DOHH2 (cell line): ENCODE data around the gene DCLRE1C.
"Not testable (repeated sequence)": the region's sequence is repeated elsewhere in the genome, so short reads cannot be mapped to it uniquely, and the experiment has no call there.

ENCODE experiments used
- H3F3A ChIP-seq: fragments of 200-600 bp; sonication (generic), shearing (Covaris generic); 2 replicates; pipeline ENCODE4 v1.6.0; 2016; ENCODE audit warnings: antibody characterized with exemption, mild to moderate bottlenecking; ENCODE audit not compliant: control insufficient read depth, insufficient read depth
- H3K27ac ChIP-seq: fragments of 200-600 bp; sonication (generic); 2 replicates; pipeline ENCODE4 v1.5.1; 2014; ENCODE audit warnings: low read depth, mild to moderate bottlenecking, low read length, moderate library complexity
- H3K27me3 ChIP-seq: fragments of 200-600 bp; sonication (generic); 2 replicates; pipeline ENCODE4 v1.6.1; 2014; ENCODE audit warnings: mild to moderate bottlenecking, low read length, mixed read lengths; ENCODE audit not compliant: control insufficient read depth
- H3K36me3 ChIP-seq: fragments of 200-600 bp; sonication (generic); 2 replicates; pipeline ENCODE4 v1.6.1; 2014; ENCODE audit warnings: mild to moderate bottlenecking, low read length, moderate library complexity, mixed read lengths; ENCODE audit not compliant: control insufficient read depth
- H3K4me1 ChIP-seq: fragments of 200-600 bp; sonication (generic); 2 replicates; pipeline ENCODE4 v1.6.1; 2014; ENCODE audit warnings: mild to moderate bottlenecking, low read length, mixed read lengths; ENCODE audit not compliant: control insufficient read depth
- H3K4me2 ChIP-seq: fragments of 200-600 bp; sonication (generic); 2 replicates; pipeline ENCODE4 v1.6.0; 2014; ENCODE audit warnings: mild to moderate bottlenecking, low read length, moderate library complexity
- H3K4me3 ChIP-seq: fragments of 200-600 bp; sonication (generic); 2 replicates; pipeline ENCODE4 v1.5.1; 2014; ENCODE audit warnings: mild to moderate bottlenecking, low read length, mixed read lengths
- H3K79me2 ChIP-seq: fragments of 200-600 bp; sonication (generic); 2 replicates; pipeline ENCODE4 v1.6.1; 2014; ENCODE audit warnings: mild to moderate bottlenecking, low read length, mixed read lengths; ENCODE audit not compliant: control insufficient read depth
- H3K9me2 ChIP-seq: fragments of 200-600 bp; sonication (generic); replicated peaks from 2 replicates; pipeline ENCODE4 v1.6.1; 2014; ENCODE audit warnings: mild to moderate bottlenecking, low read length, mixed read lengths; ENCODE audit not compliant: control insufficient read depth
- H3K9me3 ChIP-seq: fragments of 200-600 bp; sonication (generic); 2 replicates; pipeline ENCODE4 v1.6.1; 2014; ENCODE audit warnings: antibody characterized with exemption, low read length, mixed read lengths; ENCODE audit not compliant: control insufficient read depth, insufficient read depth
- H4K20me1 ChIP-seq: fragments of 200-600 bp; sonication (generic); 2 replicates; pipeline ENCODE4 v1.6.0; 2014; ENCODE audit warnings: low read depth, mild to moderate bottlenecking, antibody characterized with exemption, low read length, moderate library complexity; ENCODE audit not compliant: control insufficient read depth, insufficient read depth
- CTCF ChIP-seq: fragments of 200-600 bp; sonication (generic); IDR thresholded peaks from one replicate; pipeline ENCODE4 v1.5.1; 2014; ENCODE audit warnings: antibody characterized with exemption, mild to moderate bottlenecking, low read depth, low read length; ENCODE audit not compliant: poor library complexity, severe bottlenecking
- EZH2phosphoT487 ChIP-seq: fragments of 200-600 bp; sonication (generic); IDR thresholded peaks from 2 replicates; pipeline ENCODE4 v1.6.1; 2017; ENCODE audit warnings: borderline replicate concordance, mild to moderate bottlenecking, antibody characterized with exemption, low read length, moderate library complexity, mixed read lengths

The DCLRE1C gene

GRCh38 chr10:14991035-14991749 lies 37.3 kb upstream of the DCLRE1C start:
- H3K4me1 ChIP-seq, H3K4me2 ChIP-seq, H3K36me3 ChIP-seq, H3K9me2 ChIP-seq, H3F3A ChIP-seq, H3K27me3 ChIP-seq, H3K27ac ChIP-seq, H4K20me1 ChIP-seq, H3K4me3 ChIP-seq, H3K79me2 ChIP-seq, H3K9me3 ChIP-seq: not testable (repeated sequence)
- TF ChIP-seq CTCF, result peak; percentile 50

GRCh38 chr10:14989552-14989951 lies 35.7 kb upstream of the DCLRE1C start:
- not testable (repeated sequence) for H3K4me3 ChIP-seq, H3K9me3 ChIP-seq, H3K36me3 ChIP-seq, H3K9me2 ChIP-seq, H3K27me3 ChIP-seq, H3K79me2 ChIP-seq, H3K27ac ChIP-seq, H4K20me1 ChIP-seq, H3K4me1 ChIP-seq, H3K4me2 ChIP-seq, H3F3A ChIP-seq

- no peak overlapping the region for H3K4me3 ChIP-seq
- no peaks in the 10 kb centered on the region for H3K27me3 ChIP-seq
- no peak overlapping the region for H3K27ac ChIP-seq
- H3K4me2 ChIP-seq, result no peak overlapping the region
- no peaks in the 10 kb centered on the region for H3F3A ChIP-seq
- TF ChIP-seq EZH2phosphoT487 (no peak), CTCF (no peak)
- no peaks in the 10 kb centered on the region for H3K4me1 ChIP-seq
- H3K9me2 ChIP-seq, result no peaks in the 10 kb centered on the region
- no peaks in the 10 kb centered on the region for H4K20me1 ChIP-seq
- H3K36me3 ChIP-seq, result no peaks in the 10 kb centered on the region
- no peaks in the 10 kb centered on the region for H3K79me2 ChIP-seq
- H3K9me3 ChIP-seq, result no peaks in the 10 kb centered on the region
Observed at GRCh38 chr10:14982744-14983143, 28.8 kb upstream of the DCLRE1C start.

- Histone ChIP-seq H4K20me1 (no peaks in the 10 kb centered on the region), H3K4me2 (no peak overlapping the region), H3F3A (no peaks in the 10 kb centered on the region)
Observed at GRCh38 chr10:14975672-14976273, 21.9 kb upstream of the DCLRE1C start.

GRCh38 chr10:14974153-14974998 lies 20.5 kb upstream of the DCLRE1C start:
- not testable (repeated sequence) for H3K9me2 ChIP-seq, H3K27ac ChIP-seq, H3F3A ChIP-seq, H3K79me2 ChIP-seq, H3K4me3 ChIP-seq, H4K20me1 ChIP-seq, H3K27me3 ChIP-seq, H3K4me2 ChIP-seq, H3K4me1 ChIP-seq, H3K9me3 ChIP-seq, H3K36me3 ChIP-seq

More at GRCh38 chr10:14975672-14976273, 21.9 kb upstream of the DCLRE1C start:
- Histone ChIP-seq H3K4me1 (no peaks in the 10 kb centered on the region), H3K9me3 (no peaks in the 10 kb centered on the region), H3K36me3 (no peaks in the 10 kb centered on the region), H3K27ac (no peak overlapping the region), H3K4me3 (no peak overlapping the region), H3K9me2 (no peaks in the 10 kb centered on the region), H3K79me2 (no peaks in the 10 kb centered on the region), H3K27me3 (no peaks in the 10 kb centered on the region)
- TF ChIP-seq EZH2phosphoT487 (no peak), CTCF (no peak)
